Limb (tissue), 2 donors: ENCODE measurements around the gene ATP11A.
A peak's percentile ranks its signal among the peaks of the same experiment; 100 is the strongest.
"Not testable (repeated sequence)": the region's sequence is repeated elsewhere in the genome, so short reads cannot be mapped to it uniquely, and the experiment has no call there.

Experiments
- DNase-seq, 2 donors: peaks; one replicate each; pipeline ENCODE4 v3.0.0-alpha.2; 2016; ENCODE audit errors: extremely low spot score in 2 of 2

Gene ATP11A

DNA sequence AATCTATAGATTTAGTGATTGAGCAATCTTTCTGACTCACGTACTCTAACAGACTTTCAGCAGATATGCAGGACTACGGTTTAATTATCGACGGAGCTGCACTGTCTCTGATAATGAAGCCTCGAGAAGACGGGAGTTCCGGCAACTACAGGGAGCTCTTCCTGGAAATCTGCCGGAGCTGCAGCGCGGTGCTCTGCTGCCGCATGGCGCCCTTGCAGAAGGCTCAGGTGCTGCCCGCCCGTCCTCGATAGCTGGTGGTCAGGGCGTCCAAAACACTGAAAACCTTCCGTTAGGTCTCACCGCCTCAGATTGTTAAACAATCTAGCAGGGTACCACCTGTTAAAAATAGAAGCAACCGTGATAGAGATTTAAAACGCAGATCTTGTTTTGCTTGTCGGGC, 166.0 kb downstream of the ATP11A start:
- DNase-seq: no peak

DNA sequence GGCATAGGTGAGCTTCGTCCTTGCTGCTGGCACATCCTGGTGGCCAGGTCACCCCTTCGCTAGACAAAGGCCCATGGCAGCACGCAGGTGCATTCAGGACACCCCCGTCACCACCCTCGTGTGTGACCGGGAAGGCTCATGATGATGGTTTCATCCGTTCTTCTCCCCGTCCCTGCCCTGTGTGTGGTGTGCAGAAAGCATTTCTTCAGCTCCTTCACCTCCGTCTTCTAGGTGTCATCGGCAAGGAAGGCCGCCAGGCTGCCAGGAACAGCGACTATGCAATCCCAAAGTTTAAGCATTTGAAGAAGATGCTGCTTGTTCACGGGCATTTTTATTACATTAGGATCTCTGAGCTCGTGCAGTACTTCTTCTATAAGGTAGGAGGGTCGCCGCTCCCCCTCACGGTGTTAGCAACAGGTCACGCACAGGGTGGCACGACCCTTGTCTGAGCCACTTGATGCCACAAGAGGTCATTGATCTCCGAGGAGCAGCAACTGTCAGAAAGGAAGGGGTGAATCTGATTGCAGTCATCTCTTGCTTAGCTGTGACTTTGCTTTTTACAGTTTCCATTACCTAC, 168.2 kb downstream of the ATP11A start:
- no peak for DNase-seq

DNA sequence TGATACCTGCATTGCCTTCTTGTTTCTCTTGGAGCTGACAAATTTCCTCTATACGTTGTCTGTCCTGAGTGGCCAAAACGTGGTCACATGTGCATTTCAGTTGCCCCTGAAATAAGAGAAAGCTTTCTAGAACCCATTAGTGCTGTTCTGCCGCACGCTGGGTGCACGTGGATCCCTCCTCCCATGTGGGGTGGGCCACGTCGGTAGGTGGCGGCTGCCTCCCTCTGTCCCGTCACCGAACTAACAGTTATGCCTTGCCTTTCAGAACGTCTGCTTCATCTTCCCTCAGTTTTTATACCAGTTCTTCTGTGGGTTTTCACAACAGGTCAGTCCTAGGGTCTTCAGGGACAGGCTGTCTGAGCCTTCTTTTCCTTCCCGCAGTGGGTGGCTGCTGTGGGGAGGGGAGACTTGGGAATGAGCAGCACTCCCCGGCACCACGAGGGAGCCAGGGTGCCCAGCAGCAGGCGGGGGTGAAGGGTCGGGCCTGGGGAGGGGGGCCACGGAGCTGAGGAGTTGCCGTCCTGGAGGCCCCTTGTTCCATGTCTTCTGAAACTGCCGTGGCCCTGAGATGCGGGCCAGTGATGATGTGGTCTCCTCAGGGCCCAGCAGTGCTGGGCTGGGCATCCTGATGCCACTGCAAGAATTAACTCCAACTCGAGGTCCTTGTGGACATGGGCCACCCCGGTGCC, 169.4 kb downstream of the ATP11A start:
- no peak for DNase-seq

DNA sequence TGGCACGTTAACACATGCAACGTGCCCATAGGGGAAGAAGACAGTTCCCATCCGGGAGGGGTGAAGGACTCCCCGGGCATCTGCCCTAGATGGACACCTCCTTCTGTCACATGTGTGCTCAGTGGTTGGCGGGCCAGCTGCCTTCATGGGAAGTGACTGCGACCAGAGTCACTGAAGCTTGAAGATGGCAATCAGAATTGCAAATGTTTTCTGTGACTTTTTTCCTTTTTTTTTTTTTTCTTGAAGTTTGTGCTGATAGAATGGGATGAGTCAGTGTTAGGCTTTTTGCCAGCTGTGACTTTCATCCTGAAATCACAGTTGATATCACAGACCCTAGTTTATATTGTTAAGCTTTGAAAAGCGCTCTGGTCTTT, 170.0 kb downstream of the ATP11A start:
- DNase-seq: no peak

DNA sequence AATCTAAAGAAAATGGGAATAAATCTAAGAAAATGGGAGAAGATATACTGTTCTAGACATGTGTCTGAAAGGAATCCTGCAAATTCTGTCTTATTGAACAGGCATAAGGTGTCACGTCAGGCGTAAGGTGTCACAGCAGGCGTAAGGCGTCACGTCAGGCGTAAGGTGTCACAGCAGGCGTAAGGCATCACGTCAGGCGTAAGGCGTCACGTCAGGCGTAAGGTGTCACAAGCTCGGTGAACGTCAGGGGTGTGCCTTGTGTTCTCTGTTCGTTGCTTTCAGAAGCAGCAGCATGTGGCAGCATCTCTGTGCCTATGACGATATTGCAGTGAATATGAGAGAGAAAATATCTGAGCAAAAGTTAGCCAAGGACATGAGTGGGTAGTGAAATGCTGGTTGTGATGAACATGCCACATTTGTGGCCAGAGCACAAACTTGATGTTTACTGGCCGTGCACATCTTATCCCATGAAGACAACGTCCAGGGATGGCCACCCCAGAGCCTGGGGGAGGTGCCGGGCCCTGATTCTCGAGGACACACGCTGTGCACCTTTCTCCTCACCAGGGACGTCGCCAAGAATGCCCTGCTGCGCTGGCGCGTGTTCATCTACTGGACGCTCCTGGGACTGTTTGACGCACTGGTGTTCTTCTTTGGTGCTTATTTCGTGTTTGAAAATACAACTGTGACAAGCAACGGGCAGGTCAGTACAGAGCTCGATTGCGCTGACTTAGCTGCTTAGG, 172.2 kb downstream of the ATP11A start:
- no peak for DNase-seq

DNA sequence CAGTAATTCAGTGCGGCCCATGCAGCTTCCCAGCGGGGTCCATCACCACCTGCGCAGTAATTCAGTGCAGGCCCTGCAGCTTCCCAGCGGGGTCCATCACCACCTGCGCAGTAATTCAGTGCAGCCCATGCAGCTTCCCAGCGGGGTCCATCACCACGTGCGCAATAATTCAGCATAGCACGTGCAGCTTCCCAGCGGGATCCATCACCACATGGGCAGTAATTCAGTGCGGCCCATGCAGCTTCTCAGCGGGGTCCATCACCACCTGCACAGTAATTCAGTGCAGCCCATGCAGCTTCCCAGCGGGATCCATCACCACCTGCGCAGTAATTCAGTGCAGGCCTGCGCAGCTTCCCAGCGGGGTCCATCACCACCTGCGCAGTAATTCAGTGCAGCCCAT, 173.5 kb downstream of the ATP11A start:
- DNase-seq: not testable (repeated sequence)

DNA sequence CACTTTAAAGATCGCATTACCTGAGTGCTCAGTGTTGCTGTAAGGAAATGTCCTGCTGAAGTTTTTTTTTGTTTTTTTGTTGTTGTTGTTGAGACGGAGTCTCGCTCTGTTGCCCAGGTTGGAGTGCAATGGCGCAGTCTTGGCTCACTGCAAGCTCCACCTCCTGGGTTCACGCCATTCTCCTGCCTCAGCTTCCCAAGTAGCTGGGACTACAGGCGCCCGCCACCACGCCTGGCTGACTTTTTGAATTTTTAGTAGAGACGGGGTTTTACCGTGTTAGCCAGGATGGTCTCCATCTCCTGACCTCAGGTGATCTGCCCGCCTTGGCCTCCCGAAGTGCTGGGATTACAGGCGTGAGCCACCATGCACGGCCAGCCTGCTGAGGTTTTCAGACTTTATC, 175.6 kb downstream of the ATP11A start:
- DNase-seq: not testable (repeated sequence)

DNA sequence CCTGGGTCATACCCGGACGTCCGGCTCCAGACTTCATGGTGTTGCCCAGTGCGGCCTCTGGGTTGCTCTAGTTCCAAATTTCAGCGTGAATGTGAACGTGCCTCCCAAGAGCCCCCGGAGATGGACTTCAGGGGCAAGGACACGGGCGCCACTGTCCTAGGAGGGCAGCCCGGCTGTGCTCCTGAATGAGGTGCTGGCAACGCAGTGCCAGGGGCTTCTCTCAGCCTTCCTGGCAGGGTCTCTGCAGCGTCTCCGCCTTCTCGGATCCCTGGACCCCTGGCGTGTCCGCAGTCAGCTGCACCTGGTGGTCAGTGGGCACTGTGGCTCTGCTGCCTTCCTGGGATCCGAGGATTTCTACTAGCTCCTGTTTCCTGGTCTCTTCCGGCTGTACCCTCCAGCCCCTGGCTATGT, 177.5 kb downstream of the ATP11A start:
- no peak for DNase-seq

DNA sequence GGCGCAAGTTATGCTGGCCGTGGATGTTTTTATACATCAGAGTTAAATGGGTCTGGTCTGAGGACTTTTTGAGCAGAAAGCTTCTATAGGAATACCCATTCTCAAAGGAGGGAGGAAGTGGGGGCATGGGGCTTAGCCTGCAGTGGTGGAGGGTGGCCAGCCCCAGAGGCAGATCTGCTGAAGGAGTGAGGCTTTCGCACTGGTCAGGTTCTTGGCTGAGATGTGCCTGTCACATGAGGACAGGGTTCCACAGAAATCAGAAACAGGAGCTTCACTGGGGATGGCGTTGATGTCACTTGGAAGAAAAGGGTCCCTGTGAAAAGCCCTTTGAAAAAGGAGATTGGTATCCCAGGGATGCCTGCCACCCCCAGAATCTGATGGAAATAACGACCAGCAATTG, 178.5 kb downstream of the ATP11A start:
- DNase-seq: no peak

DNA sequence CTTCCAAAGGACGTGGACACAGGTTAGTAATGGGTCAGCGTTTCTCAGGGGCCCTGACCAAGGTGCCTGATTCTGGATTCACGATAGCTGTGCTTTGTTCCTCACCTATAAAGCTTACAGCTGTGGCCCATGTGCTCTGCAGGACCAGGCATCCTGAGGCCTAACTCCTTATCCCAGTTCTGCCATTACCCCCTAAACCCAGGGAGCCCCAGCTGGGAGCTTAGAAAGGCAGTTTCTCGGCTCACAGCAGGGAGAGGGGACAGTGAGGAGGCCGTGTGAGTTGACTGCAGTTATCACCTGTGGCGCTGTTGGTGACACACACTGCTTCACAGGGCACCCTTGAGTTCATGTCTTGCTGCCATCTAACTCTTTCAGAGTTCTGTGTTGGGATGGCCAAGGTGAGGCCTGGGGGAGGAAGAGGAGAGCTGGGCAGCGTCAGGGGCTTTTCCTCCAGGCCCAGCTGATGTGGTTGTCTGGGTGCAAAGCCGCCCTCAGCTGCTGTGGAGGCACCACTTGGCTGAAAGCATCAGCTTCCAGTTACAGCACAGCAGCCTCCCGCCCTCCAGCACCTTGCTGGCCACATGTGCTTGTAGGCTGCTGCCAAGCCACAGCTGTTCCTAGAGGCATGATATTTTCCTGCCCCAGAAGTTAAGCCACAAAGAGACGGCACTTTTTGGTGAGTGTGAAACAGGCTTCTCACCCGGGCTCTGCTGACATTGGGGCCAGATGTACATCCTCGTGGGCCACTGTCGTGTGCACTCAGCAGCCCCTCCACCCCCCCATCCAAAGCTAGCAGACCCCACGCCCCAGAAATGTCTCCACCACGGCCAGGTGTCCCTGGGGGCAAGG, 179.6 kb downstream of the ATP11A start:
- peak in 1 of 2 donors; percentile 25 for DNase-seq

DNA sequence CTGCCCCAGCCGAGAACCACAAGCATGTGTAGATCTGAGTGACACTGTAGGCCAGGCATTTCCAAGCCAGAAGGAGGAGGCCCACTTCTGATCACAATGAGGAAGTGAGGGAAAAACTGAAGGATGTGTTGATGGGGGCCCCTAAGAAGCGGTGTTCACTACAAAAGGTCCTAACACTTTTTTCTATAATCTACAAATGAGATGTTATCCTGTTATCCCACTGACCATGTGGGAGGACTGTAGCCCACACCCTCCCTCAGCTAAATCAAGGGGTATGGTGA, 180.2 kb downstream of the ATP11A start:
- no peak for DNase-seq

DNA sequence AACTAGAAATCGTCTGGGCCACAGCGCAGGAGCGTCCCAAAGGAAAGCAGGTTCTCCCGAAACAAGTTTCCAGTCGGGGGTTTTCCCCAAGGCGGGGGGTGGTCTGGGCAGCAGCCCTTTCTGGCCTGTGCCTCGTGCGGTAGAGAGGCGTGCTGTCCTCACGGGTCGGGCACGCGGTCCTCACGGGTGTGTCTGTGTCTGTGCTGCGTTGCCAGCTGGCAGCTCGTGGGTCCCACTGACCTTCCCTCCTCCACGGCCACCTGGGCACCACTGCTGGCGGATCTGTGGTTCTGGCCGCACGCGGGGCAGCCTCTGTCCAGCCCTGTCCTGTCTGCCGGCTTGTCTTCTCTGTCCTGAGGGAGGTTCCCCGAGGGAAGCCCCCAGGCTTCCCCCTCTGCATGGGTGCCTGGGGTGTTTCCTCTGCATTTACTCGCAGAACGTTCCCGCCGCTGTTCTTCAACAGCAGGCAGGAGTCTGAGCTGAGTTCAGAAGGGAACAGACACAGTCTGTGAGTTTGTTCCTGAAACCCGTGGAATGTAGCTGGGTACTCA, 181.0 kb downstream of the ATP11A start:
- no peak for DNase-seq

DNA sequence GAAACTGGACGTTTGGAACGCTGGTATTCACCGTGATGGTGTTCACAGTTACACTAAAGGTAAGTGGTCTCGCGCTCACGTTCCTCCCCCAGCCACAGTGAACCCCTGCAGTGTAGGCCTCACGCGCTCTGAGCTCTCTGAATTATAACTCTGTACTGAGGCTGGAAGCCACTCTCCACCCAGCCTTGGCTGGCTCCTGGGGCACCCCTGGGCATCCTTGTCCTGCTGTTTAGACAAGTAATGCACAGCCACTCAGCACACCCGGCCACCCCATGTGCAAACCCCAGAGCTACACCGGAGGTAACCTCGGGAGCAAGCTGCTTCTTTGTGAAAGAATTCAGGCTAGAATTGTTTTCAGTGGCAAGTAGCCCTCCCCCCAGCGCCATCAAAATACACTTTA, 181.9 kb downstream of the ATP11A start:
- DNase-seq: no peak

DNA sequence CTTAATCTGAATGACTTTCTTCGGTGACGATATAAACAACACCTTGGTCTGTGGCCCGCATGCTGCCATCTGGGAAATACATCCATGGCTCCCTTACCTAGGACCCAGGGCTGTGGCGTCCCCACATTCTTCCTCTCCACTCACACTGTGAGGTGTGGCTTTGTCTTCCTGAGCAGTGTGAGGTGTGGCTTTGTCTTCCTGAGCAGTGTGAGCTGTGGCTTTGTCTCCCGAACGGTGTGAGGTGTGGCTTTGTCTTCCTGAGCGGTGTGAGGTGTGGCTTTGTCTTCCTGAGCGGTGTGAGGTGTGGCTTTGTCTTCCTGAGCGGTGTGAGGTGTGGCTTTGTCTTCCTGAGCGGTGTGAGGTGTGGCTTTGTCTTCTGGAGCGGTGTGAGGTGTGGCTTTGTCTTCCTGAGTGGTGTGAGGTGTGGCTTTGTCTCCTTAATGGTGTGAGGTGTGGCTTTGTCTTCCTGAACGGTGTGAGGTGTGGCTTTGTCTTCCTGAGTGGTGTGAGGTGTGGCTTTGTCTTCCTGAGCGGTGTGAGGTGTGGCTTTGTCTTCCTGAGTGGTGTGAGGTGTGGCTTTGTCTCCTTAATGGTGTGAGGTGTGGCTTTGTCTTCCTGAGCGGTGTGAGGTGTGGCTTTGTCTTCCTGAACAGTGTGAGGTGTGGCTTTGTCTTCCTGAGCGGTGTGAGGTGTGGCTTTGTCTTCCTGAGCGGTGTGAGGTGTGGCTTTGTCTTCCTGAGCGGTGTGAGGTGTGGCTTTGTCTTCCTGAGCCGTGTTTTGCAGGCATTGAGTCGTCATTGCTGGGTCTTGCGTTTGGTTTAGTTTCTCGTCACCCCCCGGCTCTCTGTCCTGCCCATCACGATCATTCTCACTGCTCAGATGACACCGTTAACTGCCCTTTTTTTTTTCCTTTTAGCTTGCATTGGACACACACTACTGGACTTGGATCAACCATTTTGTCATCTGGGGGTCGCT, 183.1 kb downstream of the ATP11A start:
- DNase-seq: not testable (repeated sequence)

DNA sequence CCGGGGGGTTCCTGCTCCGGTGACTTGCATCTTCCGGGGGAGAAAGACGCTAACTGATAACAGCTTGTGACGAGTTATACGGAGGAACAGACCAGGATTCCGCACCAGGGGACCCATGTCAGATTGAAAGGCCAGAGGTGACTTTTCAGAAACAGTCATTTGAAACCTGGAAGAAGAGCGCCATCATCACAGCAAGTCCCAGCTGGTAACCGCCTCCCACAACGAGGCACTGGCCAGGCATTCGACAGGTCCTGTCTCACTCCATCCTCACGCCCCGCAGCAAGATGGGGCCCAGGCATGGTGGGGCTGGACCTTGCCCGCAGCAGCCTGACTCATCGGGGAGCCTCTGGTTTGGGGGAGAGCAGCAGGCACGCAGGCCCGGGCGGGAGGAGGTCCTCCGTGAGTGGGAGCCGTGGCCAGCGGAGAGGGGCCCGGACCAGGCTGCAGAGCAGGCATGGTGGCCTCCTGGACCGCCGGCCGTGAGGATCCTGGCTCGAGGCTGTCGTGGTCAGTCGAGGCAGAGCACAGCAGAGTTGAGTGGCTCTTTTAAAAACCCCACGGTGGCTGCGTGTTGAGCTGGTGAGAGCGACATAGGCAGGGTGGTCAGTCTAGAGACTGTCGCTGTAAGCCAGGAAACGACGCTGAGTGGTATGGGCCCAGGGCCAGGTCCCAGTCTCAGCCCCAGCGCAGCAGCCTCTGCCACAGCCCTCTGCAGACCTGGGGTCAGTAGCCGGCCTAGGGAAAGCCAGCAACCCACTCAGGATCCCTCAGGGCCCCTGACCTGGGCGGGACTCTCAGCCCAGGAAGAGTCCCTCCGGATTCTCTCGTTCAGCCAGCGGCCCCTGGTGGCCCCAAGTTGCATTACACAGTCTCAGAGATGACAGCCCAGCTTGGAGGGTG, 184.3 kb downstream of the ATP11A start:
- peak; percentile 48 to 87 for DNase-seq

DNA sequence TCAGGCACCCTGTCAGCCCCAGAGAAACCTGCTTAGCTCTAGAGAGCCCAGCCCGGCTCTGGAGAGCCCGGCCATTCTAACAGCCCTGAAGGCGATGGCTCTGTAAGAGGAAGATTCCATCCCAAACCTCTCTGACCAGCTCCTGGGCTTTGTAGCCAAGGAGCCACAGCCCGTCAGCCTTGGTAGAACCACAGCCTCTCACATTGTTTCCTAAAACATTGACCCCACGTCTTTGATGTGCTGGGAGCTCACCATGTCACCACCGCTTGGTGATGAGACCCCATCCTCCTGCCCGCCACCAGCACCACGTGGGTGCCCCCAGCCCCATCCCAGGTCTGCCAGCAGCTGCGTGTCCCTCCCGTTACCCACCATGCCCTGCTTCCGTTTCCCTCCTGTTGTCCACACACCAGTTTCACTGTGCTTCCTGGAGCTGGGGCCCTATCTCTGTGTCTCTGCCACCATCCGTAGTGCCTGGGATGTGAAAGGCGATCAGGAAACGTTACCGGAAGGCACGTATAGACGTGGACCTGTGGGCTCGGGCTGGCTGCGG, 185.0 kb downstream of the ATP11A start:
- DNase-seq: no peak

DNA sequence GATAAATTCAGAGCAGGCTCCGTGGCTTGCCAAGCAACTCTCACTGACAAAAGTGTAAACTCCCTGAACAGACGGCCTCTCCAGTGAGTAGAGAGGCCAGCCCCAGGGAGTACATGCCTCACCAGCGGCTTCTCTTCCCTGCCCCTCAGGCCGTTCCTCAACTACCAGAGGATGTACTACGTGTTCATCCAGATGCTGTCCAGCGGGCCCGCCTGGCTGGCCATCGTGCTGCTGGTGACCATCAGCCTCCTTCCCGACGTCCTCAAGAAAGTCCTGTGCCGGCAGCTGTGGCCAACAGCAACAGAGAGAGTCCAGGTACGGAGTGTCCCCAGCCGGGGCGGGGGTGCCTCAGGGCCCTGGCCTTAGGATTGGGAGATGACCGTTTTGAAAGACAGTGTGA, 185.8 kb downstream of the ATP11A start:
- DNase-seq: no peak

DNA sequence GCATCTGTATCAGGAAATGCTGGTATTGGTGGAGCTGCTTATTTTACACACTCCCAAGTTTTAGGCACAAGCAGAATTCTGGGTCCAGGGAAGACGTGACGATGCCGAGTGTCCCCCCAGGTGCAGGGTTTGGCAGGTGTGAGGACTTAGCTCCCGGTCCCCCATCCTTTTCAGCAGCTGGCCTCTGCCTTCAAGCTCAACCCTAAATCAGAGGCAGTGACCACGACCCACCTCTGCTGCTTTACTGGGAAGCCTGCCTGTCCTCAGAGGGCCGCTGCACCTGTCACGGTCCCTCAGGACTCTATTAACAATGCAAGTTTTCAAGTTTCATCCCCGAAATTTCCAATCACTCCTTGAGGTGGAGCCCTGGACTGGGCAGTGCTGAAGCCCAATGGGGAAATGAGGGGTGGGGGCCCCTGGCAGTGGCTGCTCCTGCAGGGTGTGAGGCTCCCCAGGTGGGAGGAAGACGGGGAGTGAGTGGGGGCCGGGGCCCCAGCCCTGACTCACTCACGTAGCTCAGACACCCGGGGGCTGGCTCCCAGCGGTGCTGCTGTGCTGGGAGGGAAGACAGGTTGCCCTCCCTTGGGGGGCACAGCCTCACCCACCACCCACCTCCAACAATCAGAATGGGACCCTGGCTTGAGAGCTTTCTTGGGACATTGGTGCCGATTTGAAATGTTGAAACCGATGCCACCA, 186.6 kb downstream of the ATP11A start:
- no peak for DNase-seq

DNA sequence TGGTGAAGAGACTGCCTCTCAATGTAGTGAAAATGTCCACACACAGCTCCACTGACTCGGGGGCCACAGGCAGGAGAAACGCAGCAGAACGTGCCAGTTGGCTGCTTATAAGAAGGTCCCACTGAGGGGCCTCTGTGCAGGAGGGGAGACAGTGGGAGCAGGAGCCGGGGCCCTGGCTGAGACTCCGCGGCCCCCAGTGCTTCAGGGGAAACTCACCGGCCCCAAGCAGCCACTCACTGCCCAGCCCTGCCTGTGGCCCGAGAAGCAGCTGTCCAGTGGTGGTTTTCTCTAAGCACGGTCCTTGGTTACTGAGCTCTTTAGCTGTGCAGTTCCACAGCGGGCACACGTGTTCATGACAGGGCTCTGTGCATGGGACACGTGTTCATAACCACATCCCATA, 187.2 kb downstream of the ATP11A start:
- no peak for DNase-seq
